Measurements from ENCODE around the gene CDC14B.

The CDC14B gene

GRCh38 chr9:96487029-96487396 is 132.6 kb downstream of the CDC14B start:
- Histone ChIP-seq H3K36me3 (ENCODE audit: insufficient read depth, low read length) (peaks cover 45% of the 10 kb centered on the region), H3K27me3 (ENCODE audit: control insufficient read depth in 1 of 2, insufficient read depth in 2 of 2, low read length in 2 of 2) (no peaks in the 10 kb centered on the region), H3K4me3 (ENCODE audit: low read depth in 1 of 2, low read length in 2 of 2) (no peak overlapping the region), H3K4me1 (ENCODE audit: insufficient read depth, low read length) (peaks cover 27% of the 10 kb centered on the region), H3K9me3 (ENCODE audit: low read length) (no peaks in the 10 kb centered on the region), H3K27ac (ENCODE audit: low read depth, low read length) (no peak overlapping the region), H3K9ac (ENCODE audit: low read length) (no peak overlapping the region)

GRCh38 chr9:96486386-96487028 is 133.1 kb downstream of the CDC14B start:
- no peak overlapping the region for H3K9ac ChIP-seq (ENCODE audit: low read length)
- peaks cover 40% of the 10 kb centered on the region for H3K36me3 ChIP-seq (ENCODE audit: insufficient read depth, low read length)
- peak overlapping the region; percentile 3 for H3K27ac ChIP-seq (ENCODE audit: low read depth, low read length)

GRCh38 chr9:96485280-96485679 is 134.4 kb downstream of the CDC14B start:
- Histone ChIP-seq H3K4me3 (ENCODE audit: low read depth in 1 of 2, low read length in 2 of 2) (no peak overlapping the region), H3K36me3 (ENCODE audit: insufficient read depth, low read length) (peaks cover 30% of the 10 kb centered on the region), H3K27ac (ENCODE audit: low read depth, low read length) (no peak overlapping the region), H3K27me3 (ENCODE audit: control insufficient read depth in 1 of 2, insufficient read depth in 2 of 2, low read length in 2 of 2) (no peaks in the 10 kb centered on the region), H3K9me3 (ENCODE audit: low read length) (no peaks in the 10 kb centered on the region), H3K4me1 (ENCODE audit: insufficient read depth, low read length) (peaks cover 27% of the 10 kb centered on the region), H3K9ac (ENCODE audit: low read length) (no peak overlapping the region)

More at GRCh38 chr9:96486386-96487028, 133.1 kb downstream of the CDC14B start:
- H3K4me1 ChIP-seq (ENCODE audit: insufficient read depth, low read length) = peaks cover 27% of the 10 kb centered on the region
- no peaks in the 10 kb centered on the region for H3K9me3 ChIP-seq (ENCODE audit: low read length)
- H3K4me3 ChIP-seq (ENCODE audit: low read depth in 1 of 2, low read length in 2 of 2) = no peak overlapping the region
- H3K27me3 ChIP-seq (ENCODE audit: control insufficient read depth in 1 of 2, insufficient read depth in 2 of 2, low read length in 2 of 2) = no peaks in the 10 kb centered on the region

- Histone ChIP-seq H3K36me3 (ENCODE audit: insufficient read depth, low read length) (peaks cover 22% of the 10 kb centered on the region), H3K27me3 (ENCODE audit: control insufficient read depth in 1 of 2, insufficient read depth in 2 of 2, low read length in 2 of 2) (no peaks in the 10 kb centered on the region), H3K9me3 (ENCODE audit: low read length) (no peaks in the 10 kb centered on the region), H3K27ac (ENCODE audit: low read depth, low read length) (no peak overlapping the region), H3K4me3 (ENCODE audit: low read depth in 1 of 2, low read length in 2 of 2) (no peak overlapping the region), H3K4me1 (ENCODE audit: insufficient read depth, low read length) (peaks cover 27% of the 10 kb centered on the region), H3K9ac (ENCODE audit: low read length) (no peak overlapping the region)
These were observed 135.1 kb downstream of the CDC14B start for GRCh38 chr9:96484521-96484931.

GRCh38 chr9:96483733-96484390 is 135.8 kb downstream of the CDC14B start:
- peaks cover 27% of the 10 kb centered on the region for H3K4me1 ChIP-seq (ENCODE audit: insufficient read depth, low read length)
- no peak overlapping the region for H3K4me3 ChIP-seq (ENCODE audit: low read depth in 1 of 2, low read length in 2 of 2)
- no peaks in the 10 kb centered on the region for H3K27me3 ChIP-seq (ENCODE audit: control insufficient read depth in 1 of 2, insufficient read depth in 2 of 2, low read length in 2 of 2)
- H3K9me3 ChIP-seq (ENCODE audit: low read length) = no peaks in the 10 kb centered on the region
- H3K9ac ChIP-seq (ENCODE audit: low read length) = no peak overlapping the region
- H3K36me3 ChIP-seq (ENCODE audit: insufficient read depth, low read length) = peaks cover 16% of the 10 kb centered on the region
- no peak overlapping the region for H3K27ac ChIP-seq (ENCODE audit: low read depth, low read length)

GRCh38 chr9:96483197-96483596 is 136.4 kb downstream of the CDC14B start:
- H3K4me3 ChIP-seq (ENCODE audit: low read depth in 1 of 2, low read length in 2 of 2) = no peak overlapping the region
- no peak overlapping the region for H3K9ac ChIP-seq (ENCODE audit: low read length)
- peaks cover 27% of the 10 kb centered on the region for H3K4me1 ChIP-seq (ENCODE audit: insufficient read depth, low read length)
- peaks cover 9% of the 10 kb centered on the region for H3K36me3 ChIP-seq (ENCODE audit: insufficient read depth, low read length)
- no peaks in the 10 kb centered on the region for H3K9me3 ChIP-seq (ENCODE audit: low read length)
- no peaks in the 10 kb centered on the region for H3K27me3 ChIP-seq (ENCODE audit: control insufficient read depth in 1 of 2, insufficient read depth in 2 of 2, low read length in 2 of 2)
- no peak overlapping the region for H3K27ac ChIP-seq (ENCODE audit: low read depth, low read length)

- no peak overlapping the region for H3K9ac ChIP-seq (ENCODE audit: low read length)
- peaks cover 5% of the 10 kb centered on the region for H3K36me3 ChIP-seq (ENCODE audit: insufficient read depth, low read length)
- H3K4me1 ChIP-seq (ENCODE audit: insufficient read depth, low read length) = peaks cover 22% of the 10 kb centered on the region
- H3K9me3 ChIP-seq (ENCODE audit: low read length) = no peaks in the 10 kb centered on the region
- no peak overlapping the region for H3K4me3 ChIP-seq (ENCODE audit: low read depth in 1 of 2, low read length in 2 of 2)
- no peaks in the 10 kb centered on the region for H3K27me3 ChIP-seq (ENCODE audit: control insufficient read depth in 1 of 2, insufficient read depth in 2 of 2, low read length in 2 of 2)
- H3K27ac ChIP-seq (ENCODE audit: low read depth, low read length) = no peak overlapping the region
These were observed 137.2 kb downstream of the CDC14B start for GRCh38 chr9:96482476-96482875.

- Histone ChIP-seq H3K36me3 (ENCODE audit: insufficient read depth, low read length) (peaks cover 5% of the 10 kb centered on the region), H3K9ac (ENCODE audit: low read length) (no peak overlapping the region), H3K27me3 (ENCODE audit: control insufficient read depth in 1 of 2, insufficient read depth in 2 of 2, low read length in 2 of 2) (no peaks in the 10 kb centered on the region), H3K4me3 (ENCODE audit: low read depth in 1 of 2, low read length in 2 of 2) (no peak overlapping the region), H3K9me3 (ENCODE audit: low read length) (no peaks in the 10 kb centered on the region), H3K27ac (ENCODE audit: low read depth, low read length) (no peak overlapping the region), H3K4me1 (ENCODE audit: insufficient read depth, low read length) (peaks cover 6% of the 10 kb centered on the region)
These were observed 138.9 kb downstream of the CDC14B start for GRCh38 chr9:96480736-96481135.

- H3K9ac ChIP-seq (ENCODE audit: low read length) = no peak overlapping the region
- no peaks in the 10 kb centered on the region for H3K9me3 ChIP-seq (ENCODE audit: low read length)
These were observed 140.7 kb downstream of the CDC14B start for GRCh38 chr9:96478829-96479371.

GRCh38 chr9:96476591-96476990 is 143.1 kb downstream of the CDC14B start:
- no peak overlapping the region for H3K9ac ChIP-seq (ENCODE audit: low read length)
- no peak overlapping the region for H3K4me3 ChIP-seq (ENCODE audit: low read depth in 1 of 2, low read length in 2 of 2)
- no peak overlapping the region for H3K27ac ChIP-seq (ENCODE audit: low read depth, low read length)
- no peaks in the 10 kb centered on the region for H3K9me3 ChIP-seq (ENCODE audit: low read length)
- H3K36me3 ChIP-seq (ENCODE audit: insufficient read depth, low read length) = peaks cover 14% of the 10 kb centered on the region
- H3K27me3 ChIP-seq (ENCODE audit: control insufficient read depth in 1 of 2, insufficient read depth in 2 of 2, low read length in 2 of 2) = no peaks in the 10 kb centered on the region
- no peaks in the 10 kb centered on the region for H3K4me1 ChIP-seq (ENCODE audit: insufficient read depth, low read length)

More at GRCh38 chr9:96478829-96479371, 140.7 kb downstream of the CDC14B start:
- Histone ChIP-seq H3K27ac (ENCODE audit: low read depth, low read length) (no peak overlapping the region), H3K4me1 (ENCODE audit: insufficient read depth, low read length) (peaks cover 4% of the 10 kb centered on the region), H3K27me3 (ENCODE audit: control insufficient read depth in 1 of 2, insufficient read depth in 2 of 2, low read length in 2 of 2) (no peaks in the 10 kb centered on the region), H3K36me3 (ENCODE audit: insufficient read depth, low read length) (peaks cover 4% of the 10 kb centered on the region), H3K4me3 (ENCODE audit: low read depth in 1 of 2, low read length in 2 of 2) (no peak overlapping the region)

- Histone ChIP-seq H3K9me3 (ENCODE audit: low read length) (no peaks in the 10 kb centered on the region), H3K9ac (ENCODE audit: low read length) (no peak overlapping the region), H3K27ac (ENCODE audit: low read depth, low read length) (no peak overlapping the region), H3K4me3 (ENCODE audit: low read depth in 1 of 2, low read length in 2 of 2) (no peak overlapping the region), H3K4me1 (ENCODE audit: insufficient read depth, low read length) (no peaks in the 10 kb centered on the region), H3K27me3 (ENCODE audit: control insufficient read depth in 1 of 2, insufficient read depth in 2 of 2, low read length in 2 of 2) (no peaks in the 10 kb centered on the region), H3K36me3 (ENCODE audit: insufficient read depth, low read length) (peaks cover 16% of the 10 kb centered on the region)
These were observed 143.6 kb downstream of the CDC14B start for GRCh38 chr9:96476013-96476412.

All from muscle layer of colon (tissue), 2 donors.